Spleen (tissue), 7 donors: ENCODE measurements around the gene TRAF7.

ENCODE experiments used
- CTCF ChIP-seq, 11 experiments: fragments of 200-600 bp in 7 of 11; fragments of 450-650 bp in 4 of 11; sonication (generic) in 4 of 11; IDR thresholded peaks in 8 of 11; conservative IDR thresholded peaks in 3 of 11; 1 replicate in 7 of 11; 2 replicates in 4 of 11; pipeline versions ENCODE4 v1.4.0 to v1.8.0; 2016 to 2021; ENCODE audit warnings: antibody characterized with exemption in 11 of 11, inconsistent platforms in 4 of 11, mild to moderate bottlenecking in 1 of 11
- POLR2A ChIP-seq, 3 donors: fragments of 450-650 bp; IDR thresholded peaks; one replicate each; pipeline ENCODE4 v1.5.1; 2017; ENCODE audit warnings: antibody characterized with exemption in 3 of 3, mild to moderate bottlenecking in 1 of 3
- donor health status: DM: no; HTN: no; CAD: no; lungs with moderate emphysema.
- donor health status: DM: no; HTN: no; CAD: no.
- donor health status: DM: no; HTN: no; CAD: no.

- no peak for TF ChIP-seq CTCF (IDR thresholded peaks at IDR 0.05 in 8 of 11, conservative IDR thresholded peaks at IDR 0.05 in 3 of 11)
- no peak for TF ChIP-seq POLR2A (IDR thresholded peaks at IDR 0.05)
Measured at GRCh38 chr16:2191446-2191706, 35.8 kb downstream of the TRAF7 start.
